Adrenal gland (tissue), 12 donors: ENCODE measurements around the gene PHC1. TPM values are rescaled to one million over a fixed set of nuclear protein-coding genes. Genes with fewer than 3 reads are reported as not detected.

Source experiments
- DNase-seq, 7 donors: peaks; one replicate each; pipeline ENCODE4 v3.0.0-alpha.2; 2019 to 2020
- H3K27ac ChIP-seq, 5 donors: fragments of 200-600 bp; sonication (generic) in 4 of 5; 1 replicate in 3 of 5; 2 replicates in 2 of 5; pipeline versions ENCODE4 v1.5.1 to v1.8.0; 2016 to 2020; ENCODE audit warnings: mild to moderate bottlenecking in 1 of 5
- H3K27me3 ChIP-seq: fragments of 200-600 bp; 2 replicates; pipeline ENCODE4 v1.8.0; 2021
- H3K36me3 ChIP-seq, 2 donors: fragments of 200-600 bp; replicated peaks in 1 of 2; 1 replicate in 1 of 2; 2 replicates in 1 of 2; pipeline versions ENCODE4 v1.5.1 to v1.8.0; 2018 to 2022
- H3K4me1 ChIP-seq, 2 donors: fragments of 200-600 bp; replicated peaks in 1 of 2; 1 replicate in 1 of 2; 2 replicates in 1 of 2; pipeline versions ENCODE4 v1.5.1 to v1.8.0; 2018 to 2021
- H3K4me3 ChIP-seq, 4 donors: fragments of 200-600 bp; sonication (generic) in 3 of 4; one replicate each; pipeline ENCODE4 v1.5.1; 2016 to 2018
- H3K9me3 ChIP-seq, 3 donors: fragments of 200-600 bp; sonication (generic) in 1 of 3; replicated peaks in 1 of 3; 1 replicate in 2 of 3; 2 replicates in 1 of 3; pipeline versions ENCODE4 v1.5.1 to v1.8.0; 2016 to 2021
- CTCF ChIP-seq, 6 experiments: fragments of 450-650 bp in 4 of 6; fragments of 200-600 bp in 2 of 6; sonication (generic) in 1 of 6; IDR thresholded peaks; 1 replicate in 5 of 6; 2 replicates in 1 of 6; pipeline versions ENCODE4 v1.5.1 to v1.8.0; 2016 to 2021; ENCODE audit warnings: antibody characterized with exemption in 6 of 6, mild to moderate bottlenecking in 2 of 6, moderate library complexity in 1 of 6
- POLR2A ChIP-seq, 2 donors: fragments of 450-650 bp; IDR thresholded peaks; one replicate each; pipeline ENCODE4 v1.6.1; 2017; ENCODE audit warnings: antibody characterized with exemption in 2 of 2, mild to moderate bottlenecking in 2 of 2, moderate library complexity in 1 of 2
- WGBS, 4 donors: extraction: QIAGEN DNeasy Blood & Tissue Kit in 2 of 4; methylation state at CpG; one replicate each; pipeline versions ENCODE4 v1.1.5 to v1.1.7; 2013 to 2017; 5-methylcytosine and 5-hydroxymethylcytosine counted together
- intact Hi-C, 2 donors: fragments of 100-400 bp; cut with DNase I; formaldehyde crosslinking; loops; one replicate each; pipeline versions ENCODE4 v1.14.1 to v1.15.0; 2022 to 2023
- polyA plus RNA-seq, 3 donors: library from polyadenylated mRNA; stranded (reverse); fragments of 200-250 nt in 2 of 3; fragments of 350-450 nt in 1 of 3; fragmentation: Illumina TruSeq in 1 of 3; extraction: RNeasy Lipid Tissue Mini Kit (QIAGEN cat#74804) in 1 of 3; gene quantifications; one replicate each; pipeline ENCODE4 v1.2.3, GENCODE V29; 2013 to 2014
- total RNA-seq, 9 donors: library from RNA; depleted of rRNA in 4 of 9; stranded (reverse); fragments of >200 nt in 4 of 9; fragments of 120-200 nt in 1 of 9; fragmentation: NEBNext Ultra II Directional in 1 of 9; extraction: Animal tissue kit (Norgen Biotek cat#: 25700) in 1 of 9; gene quantifications; one replicate each; pipeline versions ENCODE4 v1.1.0 to v1.2.4, GENCODE V29; 2013 to 2023
- donor health status: healthy with polysubstance abuse.
- donor health status: Bipolar disorder and iron deficiency.
- donor health status: DM: yes; HTN: yes; CAD: no.
- donor health status: DM: no; HTN: no; CAD: no.
- donor health status: DM: no; HTN: no; CAD: no.
- donor health status: DM: yes; HTN: yes; CAD: no.

The PHC1 gene
- total and polyA plus RNA-seq, 12 donors: 10.9 to 68.3 (median 26.5) TPM

- 86 to 95% (median 90%) methylated on average over 6 to 7 of the region's 7 CpGs for WGBS, 4 donors
- Histone ChIP-seq H3K4me3 (no peak overlapping the region), H3K27ac (no peak overlapping the region), H3K36me3 (no peaks in the 10 kb centered on the region), H3K9me3 (no peaks in the 10 kb centered on the region), H3K4me1 (no peaks in the 10 kb centered on the region), H3K27me3 (no peaks in the 10 kb centered on the region)
- no peak for DNase-seq
- no peak for TF ChIP-seq CTCF (IDR thresholded peaks at IDR 0.05)
- no peak for TF ChIP-seq POLR2A (IDR thresholded peaks at IDR 0.05)
- intact Hi-C loops: loop anchor here in 1 of 2 donors (10.0 kb wide), 1 partner anchor 78 kb away; no protein-coding TSS in a partner anchor
Observed at GRCh38 chr12:8956772-8957171, 42.5 kb downstream of the PHC1 start.

DNA sequence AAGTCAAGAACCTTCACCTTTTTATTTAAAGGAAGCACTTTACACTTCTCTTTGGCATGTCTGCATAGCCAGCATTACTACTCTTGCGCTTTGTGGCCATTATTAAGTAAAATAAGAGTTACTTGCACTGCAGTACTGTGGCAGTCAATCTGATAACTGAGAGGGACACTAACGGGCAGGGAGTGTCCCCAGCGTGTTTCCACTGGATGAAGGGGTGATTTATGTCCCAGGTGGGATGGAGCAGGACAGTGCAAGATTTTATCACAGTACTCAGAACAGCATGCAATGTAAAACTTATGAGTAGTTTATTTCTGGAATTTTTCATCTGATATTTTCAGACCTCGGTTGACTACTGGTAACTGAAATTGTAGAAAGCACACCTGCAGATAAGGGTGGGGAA lies 43.3 kb downstream of the PHC1 start:
- Histone ChIP-seq H3K4me3 (no peak overlapping the region), H3K27ac (no peak overlapping the region), H3K36me3 (no peaks in the 10 kb centered on the region), H3K27me3 (no peaks in the 10 kb centered on the region), H3K4me1 (no peaks in the 10 kb centered on the region), H3K9me3 (no peaks in the 10 kb centered on the region)
- WGBS, 4 donors: 74 to 83% (median 78%) methylated on average over 4 of the region's 4 CpGs
- intact Hi-C loops: loop anchor here in 1 of 2 donors (10.0 kb wide), 1 partner anchor 77 kb away; no protein-coding TSS in a partner anchor
- TF ChIP-seq POLR2A (IDR thresholded peaks at IDR 0.05) (no peak), CTCF (IDR thresholded peaks at IDR 0.05) (no peak)
- DNase-seq: no peak

DNA sequence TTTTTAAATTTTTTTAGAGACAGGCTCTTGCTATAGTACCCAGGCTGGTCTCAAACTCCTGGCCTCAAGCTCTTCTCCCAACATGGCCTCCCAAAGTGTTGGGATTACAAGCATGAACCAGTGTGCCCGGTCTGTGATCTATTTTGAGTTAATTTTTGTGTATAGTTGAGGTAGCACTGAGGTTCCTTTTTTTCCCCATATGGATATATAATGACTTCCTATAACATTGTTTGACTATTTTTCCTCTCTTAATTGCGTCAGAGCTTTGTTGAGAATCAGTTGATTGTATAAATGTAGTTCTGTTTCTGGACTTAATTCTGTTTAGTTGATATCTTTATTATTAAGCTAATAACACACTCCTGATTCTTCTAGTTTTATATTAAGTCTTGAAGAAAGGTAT lies 43.8 kb downstream of the PHC1 start:
- H3K27ac ChIP-seq: no peak overlapping the region
- no peaks in the 10 kb centered on the region for H3K27me3 ChIP-seq
- H3K4me1 ChIP-seq: no peaks in the 10 kb centered on the region
- intact Hi-C loops: loop anchor here in 1 of 2 donors (10.0 kb wide), 1 partner anchor 77 kb away; no protein-coding TSS in a partner anchor
- H3K4me3 ChIP-seq: no peak overlapping the region
- no peaks in the 10 kb centered on the region for H3K9me3 ChIP-seq
- no peaks in the 10 kb centered on the region for H3K36me3 ChIP-seq
- TF ChIP-seq POLR2A (IDR thresholded peaks at IDR 0.05) (no peak), CTCF (IDR thresholded peaks at IDR 0.05) (no peak)
- 39 to 80% (median 64%) methylated on average over 2 of the region's 2 CpGs for WGBS, 4 donors
- no peak for DNase-seq

- Histone ChIP-seq H3K9me3 (no peaks in the 10 kb centered on the region), H3K27ac (no peak overlapping the region), H3K4me3 (no peak overlapping the region), H3K36me3 (no peaks in the 10 kb centered on the region), H3K27me3 (no peaks in the 10 kb centered on the region), H3K4me1 (no peaks in the 10 kb centered on the region)
- intact Hi-C loops: no loop called here
- TF ChIP-seq CTCF (IDR thresholded peaks at IDR 0.05): no peak
- no peak for TF ChIP-seq POLR2A (IDR thresholded peaks at IDR 0.05)
- 96 to 100% (median 100%) methylated on average over 2 of the region's 2 CpGs for whole genome bisulfite sequencing, 4 donors
- no peak for DNase-seq
Observed at GRCh38 chr12:8960176-8960575, 45.9 kb downstream of the PHC1 start.
